Tibial nerve (tissue), 4 donors: ENCODE data around the gene PRPF19.

Source experiments
- CTCF ChIP-seq, 5 experiments: fragments of 200-600 bp in 3 of 5; fragments of 450-650 bp in 2 of 5; sonication (generic) in 3 of 5; IDR thresholded peaks; one replicate each; pipeline ENCODE4 v1.5.1; 2016 to 2019; ENCODE audit warnings: antibody characterized with exemption in 5 of 5, mild to moderate bottlenecking in 3 of 5, moderate library complexity in 2 of 5
- EP300 ChIP-seq, 2 donors: sonication (generic); formaldehyde crosslinking; IDR thresholded peaks; one replicate each; pipeline ENCODE4 v1.6.1; 2017; ENCODE audit warnings: antibody characterized with exemption in 2 of 2, mild to moderate bottlenecking in 1 of 2
- POLR2A ChIP-seq, 2 donors: fragments of 450-650 bp; IDR thresholded peaks; one replicate each; pipeline ENCODE4 v1.6.1; 2017; ENCODE audit warnings: antibody characterized with exemption in 2 of 2, mild to moderate bottlenecking in 2 of 2, moderate library complexity in 2 of 2

- TF ChIP-seq POLR2A (IDR thresholded peaks at IDR 0.05) (no peak), EP300 (IDR thresholded peaks at IDR 0.05) (no peak), CTCF (IDR thresholded peaks at IDR 0.05) (no peak)
Measured at GRCh38 chr11:60844870-60845221, 61.5 kb downstream of the PRPF19 start.
